CD4-positive, alpha-beta T cell treated with Interleukin-17A for 1 hour (primary cell): ENCODE measurements around the gene PHACTR3.
A peak's percentile ranks its signal among the peaks of the same experiment; 100 is the strongest.
"Not testable (repeated sequence)": the region's sequence is repeated elsewhere in the genome, so short reads cannot be mapped to it uniquely, and the experiment has no call there.

Experiments used
- DNase-seq: peaks from one replicate; pipeline ENCODE4 v3.0.0-alpha.2; 2020

The PHACTR3 gene

DNA sequence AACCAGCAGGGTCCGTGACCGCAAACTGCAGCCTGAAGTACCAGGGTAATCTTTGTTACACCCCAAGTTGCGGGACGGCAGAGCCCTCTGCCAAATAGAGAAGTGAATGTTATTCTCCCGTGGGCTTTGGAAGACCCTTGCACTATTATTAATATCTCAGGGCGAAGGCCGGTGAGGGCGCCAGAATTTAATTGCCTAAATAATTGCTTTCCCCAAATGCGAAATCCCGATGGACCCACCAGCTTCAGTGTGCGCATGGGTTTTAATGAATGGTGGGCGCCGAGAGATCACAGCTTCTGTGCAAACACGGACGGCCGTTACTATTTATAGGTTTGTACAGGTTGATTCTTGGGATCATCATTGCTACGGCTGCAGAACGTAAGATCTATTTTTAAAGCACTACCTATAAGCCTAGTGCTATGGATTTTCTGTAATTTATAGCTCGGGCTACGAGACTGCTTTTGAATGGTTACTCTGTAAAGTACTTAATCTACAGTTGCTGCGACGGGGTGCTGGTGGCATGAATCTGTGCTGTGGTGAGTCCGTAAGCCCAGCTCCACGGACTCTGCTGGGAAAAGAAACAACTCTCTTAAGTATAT, 15.2 kb upstream of the PHACTR3 start:
- DNase-seq, result no peak

DNA sequence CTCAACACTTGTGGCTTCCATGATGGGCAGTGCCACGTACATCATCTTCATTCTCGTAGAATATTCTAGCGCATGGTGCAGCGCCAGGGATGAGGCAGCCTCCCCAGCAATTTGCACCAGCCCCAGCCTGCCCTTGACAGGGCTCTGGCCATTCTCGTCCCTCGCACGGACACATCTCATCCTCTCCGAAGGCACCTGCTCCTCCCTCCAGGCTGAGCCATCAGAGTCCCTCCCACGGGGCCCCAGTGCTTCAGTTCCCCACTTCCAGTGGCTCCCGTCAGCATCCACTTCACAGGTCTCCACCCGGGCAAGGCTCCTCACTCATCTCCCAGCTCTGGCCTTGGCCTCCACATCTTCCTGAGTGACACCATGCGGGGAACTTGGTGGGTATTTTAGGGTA, 13.3 kb upstream of the PHACTR3 start:
- no peak for DNase-seq

DNA sequence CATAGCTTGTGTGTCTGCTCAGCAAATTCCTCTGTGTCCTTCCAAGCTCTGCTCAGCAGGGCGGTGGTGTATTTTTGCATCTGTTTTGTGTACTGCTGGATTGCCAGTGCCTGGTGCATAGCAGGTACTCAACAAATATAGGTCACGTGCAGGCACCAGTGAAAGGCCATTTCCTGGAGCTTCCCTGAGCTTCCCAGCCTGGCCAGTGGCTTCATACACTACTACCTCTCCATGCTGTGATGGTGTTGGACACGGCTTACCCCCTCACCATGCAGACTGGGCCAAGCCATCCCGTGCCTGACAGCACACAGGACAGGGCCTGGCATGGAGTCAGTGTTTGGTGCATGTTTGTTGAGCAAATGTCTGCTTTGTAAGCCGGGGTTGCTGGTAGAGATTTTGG, 7.7 kb upstream of the PHACTR3 start:
- DNase-seq, result no peak

GRCh38 chr20:59597240-59597639, 7.1 kb upstream of the PHACTR3 start:
- DNase-seq, result no peak

GRCh38 chr20:59598625-59599310, 5.6 kb upstream of the PHACTR3 start:
- DNase-seq, result peak; percentile 1

- no peak for DNase-seq
Measured at GRCh38 chr20:59599941-59600340, 4.4 kb upstream of the PHACTR3 start.

GRCh38 chr20:59600472-59600871, 3.9 kb upstream of the PHACTR3 start:
- no peak for DNase-seq

GRCh38 chr20:59602546-59603080, 1.7 kb upstream of the PHACTR3 start:
- no peak for DNase-seq

- no peak for DNase-seq
Measured at GRCh38 chr20:59603176-59603575, 1.2 kb upstream of the PHACTR3 start.

DNA sequence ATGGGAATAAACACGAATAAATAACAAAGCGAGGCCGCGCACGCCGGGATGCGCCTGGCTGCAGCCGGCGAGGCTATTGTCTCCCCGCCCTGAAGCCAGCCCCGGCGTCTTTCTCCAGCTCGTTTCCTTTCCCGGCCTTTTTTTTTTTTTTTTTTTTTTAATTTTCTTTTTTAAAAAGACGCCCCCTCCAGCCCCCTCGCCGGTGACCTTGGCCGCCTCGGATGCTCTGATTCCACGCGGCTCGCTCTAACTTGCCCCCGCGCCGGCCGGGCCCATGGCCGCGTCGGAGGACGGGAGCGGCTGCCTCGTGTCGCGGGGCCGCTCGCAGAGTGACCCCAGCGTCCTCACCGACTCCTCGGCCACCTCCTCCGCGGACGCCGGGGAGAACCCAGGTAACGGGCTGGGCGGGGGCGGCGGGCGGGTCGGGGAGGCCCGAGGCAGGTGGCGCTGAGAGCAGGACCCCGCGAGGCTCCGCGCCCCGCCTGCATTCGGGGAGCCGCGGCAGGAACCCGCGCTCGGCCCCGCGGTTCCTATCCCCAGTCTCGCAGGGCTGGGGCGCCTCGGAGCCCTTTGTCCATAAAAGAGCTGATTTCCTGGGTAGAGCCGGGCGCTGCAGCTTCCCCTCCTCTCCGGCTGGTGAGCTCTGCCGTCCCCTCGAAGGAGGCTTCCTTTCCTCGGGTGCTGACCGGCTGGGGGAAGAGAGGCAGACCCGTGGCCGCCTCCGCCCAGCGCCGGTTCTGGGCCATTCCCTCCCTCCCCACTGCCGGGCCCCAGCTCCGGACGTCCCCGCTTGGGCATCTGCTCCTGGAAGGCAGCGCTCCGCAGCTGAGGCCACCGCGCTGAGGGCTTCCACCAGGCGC, 631 bp downstream of the PHACTR3 start:
- no peak for DNase-seq

DNA sequence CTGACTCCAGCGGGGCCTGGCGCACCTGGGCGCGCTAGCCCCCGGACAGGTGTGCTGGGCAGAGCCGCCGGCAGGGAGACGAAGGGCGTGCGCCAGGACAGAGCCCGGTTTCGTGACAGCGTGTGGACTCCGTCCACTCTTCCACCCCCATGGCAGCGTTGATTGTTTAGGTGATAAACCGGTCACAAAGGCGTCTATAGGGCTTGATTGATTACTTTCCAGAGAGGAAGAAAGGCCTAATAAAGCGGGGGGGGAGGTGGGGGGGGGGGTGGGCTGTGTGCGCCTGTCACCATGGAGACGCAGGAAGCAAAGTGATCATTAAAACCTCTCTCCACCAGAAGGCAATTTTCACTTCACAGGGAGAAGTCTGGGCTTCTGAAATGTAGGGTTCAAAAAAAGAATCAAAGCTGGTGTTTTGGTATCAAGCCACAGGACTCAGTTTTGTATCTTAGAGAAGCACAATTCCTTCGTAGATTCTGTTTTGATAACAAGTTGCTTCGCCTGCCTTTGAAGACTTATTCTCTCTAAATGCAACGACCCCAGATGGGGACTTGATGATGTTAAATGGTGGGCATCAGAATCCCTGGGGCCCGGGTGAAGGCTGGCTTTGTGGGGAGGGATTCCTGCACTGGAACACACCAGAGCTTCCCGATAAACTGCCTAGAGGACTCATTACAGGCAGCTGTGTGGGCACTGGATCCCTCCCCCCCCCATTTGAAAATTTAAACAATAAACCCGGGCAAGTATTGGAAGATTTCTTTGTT, 1.4 kb downstream of the PHACTR3 start:
- no peak for DNase-seq

DNA sequence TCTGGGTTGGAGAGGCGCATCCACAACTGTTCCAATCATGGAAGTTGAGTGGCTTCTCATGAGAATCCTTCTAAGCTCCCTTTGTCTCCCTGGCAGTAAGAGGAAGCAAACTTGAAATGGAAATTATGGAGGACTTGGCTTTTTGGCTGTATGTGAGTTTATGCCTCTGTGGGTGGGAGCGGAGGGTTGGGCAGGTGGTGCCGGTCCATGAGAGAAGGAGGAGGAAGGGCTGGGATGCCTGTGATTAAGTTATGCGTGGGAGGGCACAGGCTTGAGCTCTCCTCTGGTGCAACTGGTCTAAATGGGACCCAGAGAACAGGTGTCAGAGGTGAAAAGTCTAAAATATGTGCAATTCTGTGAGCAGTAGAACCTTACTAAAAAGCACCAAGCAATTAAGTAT, 2.2 kb downstream of the PHACTR3 start:
- DNase-seq, result no peak

GRCh38 chr20:59608396-59608795, 4.1 kb downstream of the PHACTR3 start:
- DNase-seq, result no peak

- no peak for DNase-seq
Measured at GRCh38 chr20:59608871-59609270, 4.5 kb downstream of the PHACTR3 start.

- DNase-seq, result no peak
Measured at GRCh38 chr20:59611286-59611685, 6.9 kb downstream of the PHACTR3 start.

DNA sequence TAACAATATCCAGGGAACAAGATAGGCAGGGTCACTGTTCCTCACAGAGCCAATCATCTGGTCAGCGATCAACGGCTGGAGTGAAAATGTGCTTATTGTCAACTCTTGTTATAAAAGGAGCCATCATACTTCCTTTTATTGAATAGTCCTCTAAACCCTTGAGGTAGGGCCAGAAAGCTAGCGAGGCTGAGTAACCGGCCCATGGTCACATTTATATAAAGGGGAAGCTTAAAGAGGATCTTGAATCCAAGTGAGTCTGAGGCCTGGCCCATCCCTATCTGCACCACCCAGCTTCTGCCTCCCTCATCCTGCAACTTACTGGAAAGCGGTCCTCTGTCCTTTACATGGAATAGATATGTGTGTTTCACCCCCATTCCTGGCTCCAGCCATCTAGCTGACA, 9.5 kb downstream of the PHACTR3 start:
- no peak for DNase-seq

DNA sequence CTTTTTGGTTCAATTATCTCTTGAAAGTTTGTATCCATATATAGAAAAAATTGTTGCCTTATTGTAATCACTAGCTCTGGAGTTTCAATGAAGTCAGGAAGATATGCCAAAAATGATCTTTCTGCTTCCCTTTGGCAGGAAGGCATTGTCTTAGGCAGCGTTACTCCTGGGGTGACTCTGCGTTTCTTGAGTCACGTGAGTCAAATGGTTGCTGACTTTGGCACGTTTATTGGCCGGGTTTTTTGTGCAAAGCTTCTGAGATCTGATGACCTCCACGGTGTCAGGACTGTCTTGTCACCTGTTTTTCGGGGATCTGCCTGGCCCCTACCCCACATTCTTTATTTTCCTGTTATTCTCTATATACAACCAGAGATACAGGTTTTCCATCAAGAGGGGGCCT, 10.4 kb downstream of the PHACTR3 start:
- DNase-seq, result no peak

DNA sequence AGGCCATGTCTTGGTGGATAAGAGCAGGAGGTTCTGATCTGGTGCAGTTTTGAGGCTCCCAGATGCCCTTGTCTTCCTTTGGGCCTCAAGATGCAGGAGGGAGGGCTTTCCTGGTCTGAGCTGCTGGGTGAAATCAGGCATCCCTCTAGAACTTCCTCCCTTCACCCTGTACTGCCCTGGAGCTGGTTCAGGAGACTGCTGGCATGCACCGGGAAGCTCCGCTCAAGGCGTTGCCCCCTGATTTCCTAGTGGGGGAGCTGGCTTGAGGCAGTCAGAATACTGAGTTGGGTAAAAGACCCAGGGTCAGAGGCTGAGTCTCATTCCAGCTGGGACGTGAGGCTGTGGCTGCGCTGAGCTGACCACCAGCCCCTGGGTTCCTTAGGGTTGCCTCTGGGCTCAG, 12.0 kb downstream of the PHACTR3 start:
- DNase-seq, result no peak

- DNase-seq, result no peak
Measured at GRCh38 chr20:59617221-59617620, 12.9 kb downstream of the PHACTR3 start.

DNA sequence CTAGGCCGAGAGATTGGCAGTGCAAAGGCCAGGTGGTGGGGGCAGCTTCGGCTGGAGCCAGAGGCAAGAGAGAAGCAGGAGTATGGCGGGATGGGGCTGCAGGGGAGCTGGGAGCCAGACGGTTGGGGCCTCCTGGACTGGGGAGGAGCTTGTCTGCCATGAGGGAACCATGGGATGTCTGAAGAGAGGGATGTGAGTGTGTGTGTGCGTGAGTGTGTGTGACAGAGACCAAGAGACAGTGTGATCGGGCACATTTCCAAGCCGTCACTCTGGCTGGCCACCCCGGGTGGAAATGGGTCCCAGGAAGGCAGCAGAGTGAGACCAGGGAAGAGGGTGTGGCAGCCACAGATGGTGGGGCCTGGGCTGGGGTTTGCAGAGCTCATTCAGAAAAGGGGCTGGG, 13.8 kb downstream of the PHACTR3 start:
- no peak for DNase-seq

GRCh38 chr20:59618585-59618984, 14.2 kb downstream of the PHACTR3 start:
- not testable (repeated sequence) for DNase-seq

DNA sequence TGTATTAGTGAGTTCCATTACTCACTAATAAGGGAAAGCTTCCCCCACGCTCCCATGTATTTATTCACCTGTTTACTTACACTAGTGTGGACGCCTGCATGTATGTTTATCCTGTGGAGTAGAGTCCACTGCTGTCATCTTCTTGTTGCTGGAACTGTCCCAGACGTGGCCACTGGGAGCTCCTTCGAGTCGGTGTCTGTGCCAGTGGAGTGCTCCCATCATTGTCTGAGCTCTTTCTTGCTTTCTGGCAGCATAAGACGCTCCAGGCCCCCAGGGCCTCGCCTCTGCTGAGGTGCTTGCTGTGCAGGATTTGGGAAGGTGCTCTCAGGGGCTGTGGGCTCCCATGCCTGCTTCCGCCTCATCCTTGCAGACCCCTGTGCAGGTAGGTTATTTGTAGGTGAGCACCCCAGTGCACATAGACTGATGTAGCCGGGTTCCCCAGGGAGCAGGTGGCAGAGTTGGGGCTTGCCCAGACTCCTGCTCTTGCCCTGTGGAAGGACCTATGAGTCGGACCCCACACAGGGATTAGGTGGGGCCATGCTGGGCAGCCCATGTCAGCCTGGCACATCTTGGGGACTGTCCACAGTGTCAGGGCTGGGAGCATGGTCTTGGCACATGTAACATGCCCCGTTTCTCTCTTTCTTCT, 16.6 kb downstream of the PHACTR3 start:
- no peak for DNase-seq
